Measurements from ENCODE around the gene ANGPT4. TPM values are rescaled to one million over a fixed set of nuclear protein-coding genes. Genes with fewer than 3 reads are reported as not detected.

The ANGPT4 gene
- total and polyA plus RNA-seq, 2 of the 13 experiments (the other 11 are each of a cell fraction or from before 2014, with no cell fraction given), result not detected

GRCh38 chr20:840858-841567 lies 75.1 kb downstream of the ANGPT4 start (continued):
- TF ChIP-seq ZNF687 (CRISPR knock-in tag; IDR thresholded peaks at IDR 0.05) (peak; percentile 70), ZNF646 (CRISPR knock-in tag; IDR thresholded peaks at IDR 0.05) (no peak), ZNF619 (CRISPR knock-in tag; IDR thresholded peaks at IDR 0.05) (no peak), THAP8 (CRISPR knock-in tag; IDR thresholded peaks at IDR 0.05; ENCODE audit: borderline replicate concordance) (0 out of 2 replicates have a peak, but pooled peaks have one; percentile 63), ZSCAN20 (CRISPR knock-in tag; IDR thresholded peaks at IDR 0.05; ENCODE audit: borderline replicate concordance) (no peak), ELK4 (CRISPR knock-in tag; IDR thresholded peaks at IDR 0.05; ENCODE audit: borderline replicate concordance) (no peak), ZNF292 (CRISPR knock-in tag; IDR thresholded peaks at IDR 0.05; ENCODE audit: borderline replicate concordance, low read depth) (0 out of 2 replicates have a peak, but pooled peaks have one; percentile 27), ZNF546 (CRISPR knock-in tag; conservative IDR thresholded peaks at IDR 0.05) (0 out of 2 replicates have a peak, but pooled peaks have one; percentile 38), ZNF460 (CRISPR knock-in tag; IDR thresholded peaks at IDR 0.05; ENCODE audit: borderline replicate concordance) (no peak), ZNF280B (CRISPR knock-in tag; IDR thresholded peaks at IDR 0.05; ENCODE audit: borderline replicate concordance) (no peak), ZBTB21 (CRISPR knock-in tag; IDR thresholded peaks at IDR 0.05) (no peak), MTA1 (CRISPR knock-in tag; IDR thresholded peaks at IDR 0.05; ENCODE audit: borderline replicate concordance) (0 out of 2 replicates have a peak, but pooled peaks have one; percentile 56)
